Upper lobe of right lung (tissue), 1 donor: ENCODE data around the gene AFTPH. TPM values are rescaled to one million over a fixed set of nuclear protein-coding genes. Genes with fewer than 3 reads are reported as not detected.

ENCODE experiments used
- ATAC-seq: fragments of 200-7000 bp; cut with Tn5 transposase; one replicate; pipeline ENCODE4 v1.9.1; 2020; ENCODE audit warnings: mild to moderate bottlenecking, moderate library complexity
- DNase-seq: peaks from one replicate; pipeline ENCODE4 v3.0.0-alpha.2; 2020
- H3K27ac ChIP-seq: fragments of 200-600 bp; one replicate; pipeline ENCODE4 v1.8.0; 2022
- H3K27me3 ChIP-seq: fragments of 200-600 bp; one replicate; pipeline ENCODE4 v1.8.0; 2022; ENCODE audit warnings: mild to moderate bottlenecking
- H3K36me3 ChIP-seq: fragments of 200-600 bp; one replicate; pipeline ENCODE4 v1.8.0; 2022
- H3K4me1 ChIP-seq: fragments of 200-600 bp; one replicate; pipeline ENCODE4 v1.8.0; 2022
- H3K4me3 ChIP-seq: fragments of 200-600 bp; one replicate; pipeline ENCODE4 v1.8.0; 2022; ENCODE audit warnings: mild to moderate bottlenecking
- H3K9me3 ChIP-seq: fragments of 200-600 bp; one replicate; pipeline ENCODE4 v1.8.0; 2022
- CTCF ChIP-seq: fragments of 200-600 bp; IDR thresholded peaks from one replicate; pipeline ENCODE4 v1.8.0; 2022; ENCODE audit warnings: antibody characterized with exemption
- intact Hi-C: fragments of 100-400 bp; cut with DNase I; formaldehyde crosslinking; loops from one replicate; pipeline ENCODE4 v1.11.0; 2022
- total RNA-seq: library from RNA; stranded (reverse); fragmentation: NEBNext Ultra II Directional; extraction: Animal tissue kit (Norgen Biotek cat#: 25700); gene quantifications from one replicate; pipeline ENCODE4 v1.2.1, GENCODE V29; 2021
- donor health status: DM: no; HTN: yes; CAD: no; lungs with severe emphysema.

Gene AFTPH
- total RNA-seq, 1 donor from 2014 or later, result 40.2 TPM

- H3K9me3 ChIP-seq, result no peaks in the 10 kb centered on the region
- H3K36me3 ChIP-seq, result peaks cover 29% of the 10 kb centered on the region
- no peak overlapping the region for H3K27ac ChIP-seq
- no peaks in the 10 kb centered on the region for H3K27me3 ChIP-seq
- intact Hi-C loops, result no loop called here
- no peak for TF ChIP-seq CTCF
- ATAC-seq (no peak), DNase-seq (no peak)
- no peak overlapping the region for H3K4me3 ChIP-seq
- no peaks in the 10 kb centered on the region for H3K4me1 ChIP-seq
These were observed 30.0 kb downstream of the AFTPH start for GRCh38 chr2:64554117-64554516.

- H3K27ac ChIP-seq, result no peak overlapping the region
- intact Hi-C loops, result no loop called here
- no peak for TF ChIP-seq CTCF
- no peak overlapping the region for H3K4me3 ChIP-seq
- H3K36me3 ChIP-seq, result peaks cover 7% of the 10 kb centered on the region
- DNase-seq, result no peak
- no peak for ATAC-seq
- peaks cover 6% of the 10 kb centered on the region for H3K4me1 ChIP-seq
- H3K27me3 ChIP-seq, result no peaks in the 10 kb centered on the region
- no peaks in the 10 kb centered on the region for H3K9me3 ChIP-seq
These were observed 34.4 kb downstream of the AFTPH start for GRCh38 chr2:64558445-64559081.

GRCh38 chr2:64562148-64562784 lies 38.1 kb downstream of the AFTPH start:
- no peak overlapping the region for H3K4me3 ChIP-seq
- H3K27ac ChIP-seq, result no peak overlapping the region
- H3K4me1 ChIP-seq, result peaks cover 11% of the 10 kb centered on the region
- peak; percentile 63 for ATAC-seq
- no peaks in the 10 kb centered on the region for H3K9me3 ChIP-seq
- peaks cover 5% of the 10 kb centered on the region for H3K36me3 ChIP-seq
- no peak for DNase-seq
- intact Hi-C loops, result no loop called here
- H3K27me3 ChIP-seq, result no peaks in the 10 kb centered on the region
- peak; percentile 48 for TF ChIP-seq CTCF

GRCh38 chr2:64563436-64563938 lies 39.4 kb downstream of the AFTPH start:
- H3K27ac ChIP-seq, result no peak overlapping the region
- intact Hi-C loops, result no loop called here
- H3K27me3 ChIP-seq, result no peaks in the 10 kb centered on the region
- TF ChIP-seq CTCF, result no peak
- ATAC-seq (no peak), DNase-seq (no peak)
- no peaks in the 10 kb centered on the region for H3K9me3 ChIP-seq
- H3K36me3 ChIP-seq, result peaks cover 3% of the 10 kb centered on the region
- peaks cover 11% of the 10 kb centered on the region for H3K4me1 ChIP-seq
- H3K4me3 ChIP-seq, result no peak overlapping the region

- Histone ChIP-seq H3K27ac (no peak overlapping the region), H3K4me1 (peaks cover 11% of the 10 kb centered on the region), H3K9me3 (no peaks in the 10 kb centered on the region), H3K4me3 (no peak overlapping the region), H3K36me3 (peaks cover 18% of the 10 kb centered on the region), H3K27me3 (no peaks in the 10 kb centered on the region)
- TF ChIP-seq CTCF, result no peak
- intact Hi-C loops, result no loop called here
- ATAC-seq (no peak), DNase-seq (no peak)
These were observed 42.0 kb downstream of the AFTPH start for GRCh38 chr2:64565949-64566710.
